Measurements from ENCODE around the gene OR10A5. TPM values are rescaled to one million over a fixed set of nuclear protein-coding genes. Genes with fewer than 3 reads are reported as not detected.
"Not testable (repeated sequence)": the region's sequence is repeated elsewhere in the genome, so short reads cannot be mapped to it uniquely, and the experiment has no call there.

The OR10A5 gene
- total RNA-seq, 4 donors from 2014 or later, result not detected

- TF ChIP-seq CTCF (IDR thresholded peaks at IDR 0.05) (no peak), POLR2A (IDR thresholded peaks at IDR 0.05) (no peak)
- H3K4me3 ChIP-seq (ENCODE audit: low read depth, poor library complexity, severe bottlenecking), result no peak overlapping the region
- intact Hi-C loops (cut with DNase I; ENCODE audit: low total_unique reads), result no loop called here
- DNase-seq (ENCODE audit: low spot score in 2 of 2), result no peak
Observed at GRCh38 chr11:6841694-6842093, 3.8 kb upstream of the OR10A5 start.

GRCh38 chr11:6843670-6844069, 1.8 kb upstream of the OR10A5 start:
- WGBS, 2 donors, result 65 to 77% methylated on average over 2 of the region's 2 CpGs
- intact Hi-C loops (cut with DNase I; ENCODE audit: low total_unique reads), result no loop called here
- TF ChIP-seq CTCF (IDR thresholded peaks at IDR 0.05) (no peak), POLR2A (IDR thresholded peaks at IDR 0.05) (no peak)
- H3K4me3 ChIP-seq (ENCODE audit: low read depth, poor library complexity, severe bottlenecking), result no peak overlapping the region
- no peak for DNase-seq (ENCODE audit: low spot score in 2 of 2)

GRCh38 chr11:6844356-6844755, 1.1 kb upstream of the OR10A5 start:
- no peak overlapping the region for H3K4me3 ChIP-seq (ENCODE audit: low read depth, poor library complexity, severe bottlenecking)
- TF ChIP-seq CTCF (IDR thresholded peaks at IDR 0.05) (no peak), POLR2A (IDR thresholded peaks at IDR 0.05) (no peak)
- 78 to 85% methylated on average over 5 of the region's 5 CpGs for WGBS, 2 donors
- no peak for DNase-seq (ENCODE audit: low spot score in 2 of 2)
- intact Hi-C loops (cut with DNase I; ENCODE audit: low total_unique reads), result no loop called here

- 85 to 86% methylated on average over 2 of the region's 2 CpGs for WGBS, 2 donors
- no peak for DNase-seq (ENCODE audit: low spot score in 2 of 2)
- TF ChIP-seq CTCF (IDR thresholded peaks at IDR 0.05) (no peak), POLR2A (IDR thresholded peaks at IDR 0.05) (no peak)
- intact Hi-C loops (cut with DNase I; ENCODE audit: low total_unique reads), result no loop called here
- H3K4me3 ChIP-seq (ENCODE audit: low read depth, poor library complexity, severe bottlenecking), result no peak overlapping the region
Observed at GRCh38 chr11:6850526-6850925, 5.0 kb downstream of the OR10A5 start.

- WGBS, 2 donors, result 93 to 95% methylated on average over 6 of the region's 6 CpGs
- DNase-seq (ENCODE audit: low spot score in 2 of 2); intact Hi-C loops (cut with DNase I; ENCODE audit: low total_unique reads); H3K4me3 ChIP-seq (ENCODE audit: low read depth, poor library complexity, severe bottlenecking): not testable (repeated sequence)
Observed at GRCh38 chr11:6854801-6855200, 9.3 kb downstream of the OR10A5 start.

- no peak for DNase-seq (ENCODE audit: low spot score in 2 of 2)
- intact Hi-C loops (cut with DNase I; ENCODE audit: low total_unique reads), result no loop called here
- no peak overlapping the region for H3K4me3 ChIP-seq (ENCODE audit: low read depth, poor library complexity, severe bottlenecking)
- 15 to 37% methylated on average over 1 of the region's 1 CpG for WGBS, 2 donors
- TF ChIP-seq POLR2A (IDR thresholded peaks at IDR 0.05) (no peak), CTCF (IDR thresholded peaks at IDR 0.05) (no peak)
Observed at GRCh38 chr11:6855971-6856541, 10.6 kb downstream of the OR10A5 start.
